Panc1 (cell line): ENCODE results near the gene RNASE1.

Source experiments
- CTCF ChIP-seq: fragments of 450-650 bp; IDR thresholded peaks from 2 replicates; pipeline ENCODE4 v1.5.1; 2017; ENCODE audit warnings: mild to moderate bottlenecking
- TCF7L2 ChIP-seq: IDR thresholded peaks from 2 replicates; pipeline ENCODE4 v1.6.1; 2011; ENCODE audit warnings: mild to moderate bottlenecking, low read depth, low read length, inconsistent platforms

GRCh38 chr14:20775901-20776300 is 26.7 kb downstream of the RNASE1 start:
- TF ChIP-seq CTCF (no peak), TCF7L2 (no peak)
